Endothelial cell of umbilical vein (primary cell): ENCODE results near the gene NDUFAF8.

Source experiments
- CTCF ChIP-seq, 2 donors: IDR thresholded peaks; 1 replicate in 1 of 2; 2 replicates in 1 of 2; pipeline ENCODE4 v1.5.1; 2011; ENCODE audit warnings: low read length in 2 of 2, mild to moderate bottlenecking in 2 of 2, moderate library complexity in 2 of 2, control low read depth in 1 of 2, inconsistent platforms in 1 of 2, low read depth in 1 of 2; ENCODE audit not compliant: insufficient read depth in 1 of 2; ENCODE audit errors: extremely low read depth in 1 of 2
- EZH2 ChIP-seq: IDR thresholded peaks from 2 replicates; pipeline ENCODE4 v1.6.1; 2012; ENCODE audit warnings: borderline replicate concordance, low read depth, mild to moderate bottlenecking, moderate library complexity, low read length, inconsistent platforms; ENCODE audit not compliant: severe bottlenecking
- FOS ChIP-seq: IDR thresholded peaks from 2 replicates; pipeline ENCODE4 v1.6.1; 2011; ENCODE audit warnings: mild to moderate bottlenecking, low read length, moderate library complexity, borderline replicate concordance; ENCODE audit not compliant: insufficient read depth
- MYC ChIP-seq: IDR thresholded peaks from one replicate; pipeline ENCODE4 v1.6.1; 2011; ENCODE audit warnings: mild to moderate bottlenecking, low read depth, low read length
- POLR2A ChIP-seq: IDR thresholded peaks from 2 replicates; pipeline ENCODE4 v1.6.1; 2012; ENCODE audit warnings: low read depth, mild to moderate bottlenecking, control low read depth, low read length
- POLR2AphosphoS5 ChIP-seq: IDR thresholded peaks from 2 replicates; pipeline ENCODE4 v1.6.1; 2012; ENCODE audit warnings: low read depth, mild to moderate bottlenecking, control low read depth, low read length, moderate library complexity; ENCODE audit not compliant: insufficient read depth

- no peak for TF ChIP-seq POLR2A
- no peak for TF ChIP-seq CTCF (IDR thresholded peaks at IDR 0.05; ENCODE audit: extremely low read depth in 1 of 2, insufficient read depth in 1 of 2, low read depth in 1 of 2, low read length in 2 of 2)
- no peak for TF ChIP-seq FOS
- TF ChIP-seq EZH2: no peak
- TF ChIP-seq POLR2AphosphoS5: no peak
- TF ChIP-seq MYC: no peak
Observed at GRCh38 chr17:81236784-81237183, 2.3 kb upstream of the NDUFAF8 start.
